Testis (tissue), 3 donors: Measurements from ENCODE around the gene TRMT2A. TPM values are rescaled to one million over a fixed set of nuclear protein-coding genes. Genes with fewer than 3 reads are reported as not detected.

Experiments
- DNase-seq: peaks from one replicate; pipeline ENCODE4 v3.0.0-alpha.2; 2019
- H3K27ac ChIP-seq, 2 donors: fragments of 200-600 bp; sonication (generic); one replicate each; pipeline ENCODE4 v1.5.1; 2019
- H3K27me3 ChIP-seq: fragments of 200-600 bp; sonication (generic); one replicate; pipeline ENCODE4 v1.5.1; 2019
- H3K36me3 ChIP-seq: fragments of 200-600 bp; sonication (generic); one replicate; pipeline ENCODE4 v1.5.1; 2017; ENCODE audit warnings: low read depth; ENCODE audit errors: missing control alignments
- H3K4me1 ChIP-seq: fragments of 200-600 bp; sonication (generic); one replicate; pipeline ENCODE4 v1.5.1; 2019
- H3K4me3 ChIP-seq, 2 donors: fragments of 200-600 bp; sonication (generic); one replicate each; pipeline ENCODE4 v1.5.1; 2017 to 2019
- H3K9me3 ChIP-seq: fragments of 200-600 bp; sonication (generic); one replicate; pipeline ENCODE4 v1.5.1; 2017
- POLR2A ChIP-seq: fragments of 450-650 bp; IDR thresholded peaks from one replicate; pipeline ENCODE4 v1.6.1; 2017; ENCODE audit warnings: antibody characterized with exemption, mild to moderate bottlenecking, moderate library complexity
- WGBS, 2 donors: methylation state at CpG; one replicate each; pipeline ENCODE4 v1.1.5; 2018; 5-methylcytosine and 5-hydroxymethylcytosine counted together
- intact Hi-C: fragments of 100-400 bp; cut with DNase I; formaldehyde crosslinking; loops from one replicate; pipeline ENCODE4 v1.15.1; 2023; ENCODE audit warnings: low total_unique reads
- polyA plus RNA-seq: library from polyadenylated mRNA; stranded (reverse); fragments of 350-450 nt; fragmentation: Illumina TruSeq; extraction: RNeasy Lipid Tissue Mini Kit (QIAGEN cat#74804); gene quantifications from one replicate; pipeline ENCODE4 v1.2.3, GENCODE V29; 2014; ENCODE audit warnings: low read depth, low replicate concordance; ENCODE audit not compliant: insufficient read depth
- total RNA-seq, 2 donors: library from RNA; depleted of rRNA; stranded (reverse); fragments of >200 nt; gene quantifications; one replicate each; pipeline ENCODE4 v1.2.3, GENCODE V29; 2016
- TF ChIP-seq, protein P1 (sequence below), 3 experiments: fragments of 450-650 bp in 2 of 3; fragments of 200-600 bp in 1 of 3; sonication (generic) in 1 of 3; IDR thresholded peaks; one replicate each; pipeline ENCODE4 v1.5.1; 2016 to 2019; ENCODE audit warnings: antibody characterized with exemption in 3 of 3, mild to moderate bottlenecking in 2 of 3, moderate library complexity in 1 of 3

TRMT2A gene
- total and polyA plus RNA-seq, 3 donors from 2014 or later, result 82.7 to 122 (median 97.2) TPM

DNA sequence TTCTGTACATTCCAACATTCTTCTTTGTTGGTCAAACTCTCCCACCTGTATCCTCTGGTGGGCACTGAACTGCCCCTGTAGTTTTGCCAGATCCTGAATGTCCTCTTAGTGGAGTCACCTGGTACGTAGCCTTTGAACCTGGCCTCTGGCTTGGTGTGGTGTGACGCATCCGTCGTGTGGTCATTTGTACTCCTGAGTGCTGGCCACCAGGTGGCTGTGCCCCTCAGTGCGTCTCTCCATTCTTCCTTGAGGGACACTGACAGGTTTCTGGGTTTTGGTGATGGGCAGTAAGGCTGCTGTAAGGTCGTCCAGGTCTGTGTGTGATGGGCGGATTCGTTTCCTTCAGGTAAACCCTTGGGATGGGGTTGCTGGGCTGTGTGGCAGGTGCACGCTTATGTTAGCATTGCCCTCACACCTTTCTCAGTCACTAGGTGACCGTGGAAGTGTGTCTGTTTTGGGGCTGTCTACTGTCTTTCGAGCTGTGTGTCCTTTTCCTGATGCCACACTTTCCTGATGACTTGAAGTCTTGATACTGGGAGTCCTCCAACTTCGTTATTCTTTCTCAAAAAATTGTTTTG, 14.7 kb downstream of the TRMT2A start:
- 91% methylated on average over 12 of the region's 12 CpGs for WGBS, 2 donors

DNA sequence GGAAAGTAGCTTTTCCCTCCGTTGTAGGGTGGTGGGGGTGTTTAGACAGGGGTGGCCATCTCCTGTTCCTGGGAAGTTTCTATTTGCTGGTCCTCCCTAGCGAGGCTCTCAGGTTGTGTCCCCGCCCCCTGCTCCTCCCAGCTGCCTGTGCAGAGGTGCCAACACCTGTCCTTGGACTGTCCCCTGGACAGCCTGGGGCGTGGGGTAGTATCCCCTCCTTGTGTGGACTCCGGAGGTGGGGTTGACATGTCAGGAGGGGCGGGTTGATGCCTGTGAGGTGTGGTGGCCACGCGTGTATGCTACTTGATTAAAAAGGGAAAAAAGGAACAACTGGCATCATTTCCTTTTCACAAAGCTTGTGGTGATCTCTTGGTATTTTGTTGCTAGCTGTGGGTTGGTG, 15.4 kb downstream of the TRMT2A start:
- Histone ChIP-seq H3K9me3 (no peaks in the 10 kb centered on the region), H3K4me1 (no peaks in the 10 kb centered on the region), H3K36me3 (no peaks in the 10 kb centered on the region), H3K27me3 (no peaks in the 10 kb centered on the region), H3K4me3 (no peak overlapping the region), H3K27ac (no peak overlapping the region)
- intact Hi-C loops, result no loop called here
- TF ChIP-seq POLR2A, result no peak
- TF ChIP-seq, protein P1, sequence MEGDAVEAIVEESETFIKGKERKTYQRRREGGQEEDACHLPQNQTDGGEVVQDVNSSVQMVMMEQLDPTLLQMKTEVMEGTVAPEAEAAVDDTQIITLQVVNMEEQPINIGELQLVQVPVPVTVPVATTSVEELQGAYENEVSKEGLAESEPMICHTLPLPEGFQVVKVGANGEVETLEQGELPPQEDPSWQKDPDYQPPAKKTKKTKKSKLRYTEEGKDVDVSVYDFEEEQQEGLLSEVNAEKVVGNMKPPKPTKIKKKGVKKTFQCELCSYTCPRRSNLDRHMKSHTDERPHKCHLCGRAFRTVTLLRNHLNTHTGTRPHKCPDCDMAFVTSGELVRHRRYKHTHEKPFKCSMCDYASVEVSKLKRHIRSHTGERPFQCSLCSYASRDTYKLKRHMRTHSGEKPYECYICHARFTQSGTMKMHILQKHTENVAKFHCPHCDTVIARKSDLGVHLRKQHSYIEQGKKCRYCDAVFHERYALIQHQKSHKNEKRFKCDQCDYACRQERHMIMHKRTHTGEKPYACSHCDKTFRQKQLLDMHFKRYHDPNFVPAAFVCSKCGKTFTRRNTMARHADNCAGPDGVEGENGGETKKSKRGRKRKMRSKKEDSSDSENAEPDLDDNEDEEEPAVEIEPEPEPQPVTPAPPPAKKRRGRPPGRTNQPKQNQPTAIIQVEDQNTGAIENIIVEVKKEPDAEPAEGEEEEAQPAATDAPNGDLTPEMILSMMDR (IDR thresholded peaks at IDR 0.05), result no peak
- WGBS, 2 donors, result 84 to 90% methylated on average over 8 of the region's 8 CpGs
- DNase-seq, result no peak

More for the DNA sequence above, 14.7 kb downstream of the TRMT2A start:
- Histone ChIP-seq H3K9me3 (no peaks in the 10 kb centered on the region), H3K4me1 (no peaks in the 10 kb centered on the region), H3K27ac (no peak overlapping the region), H3K27me3 (no peaks in the 10 kb centered on the region), H3K36me3 (no peaks in the 10 kb centered on the region), H3K4me3 (no peak overlapping the region)
- intact Hi-C loops, result no loop called here
- no peak for DNase-seq
- TF ChIP-seq POLR2A, result no peak
- TF ChIP-seq, protein P1 (IDR thresholded peaks at IDR 0.05), result no peak

DNA sequence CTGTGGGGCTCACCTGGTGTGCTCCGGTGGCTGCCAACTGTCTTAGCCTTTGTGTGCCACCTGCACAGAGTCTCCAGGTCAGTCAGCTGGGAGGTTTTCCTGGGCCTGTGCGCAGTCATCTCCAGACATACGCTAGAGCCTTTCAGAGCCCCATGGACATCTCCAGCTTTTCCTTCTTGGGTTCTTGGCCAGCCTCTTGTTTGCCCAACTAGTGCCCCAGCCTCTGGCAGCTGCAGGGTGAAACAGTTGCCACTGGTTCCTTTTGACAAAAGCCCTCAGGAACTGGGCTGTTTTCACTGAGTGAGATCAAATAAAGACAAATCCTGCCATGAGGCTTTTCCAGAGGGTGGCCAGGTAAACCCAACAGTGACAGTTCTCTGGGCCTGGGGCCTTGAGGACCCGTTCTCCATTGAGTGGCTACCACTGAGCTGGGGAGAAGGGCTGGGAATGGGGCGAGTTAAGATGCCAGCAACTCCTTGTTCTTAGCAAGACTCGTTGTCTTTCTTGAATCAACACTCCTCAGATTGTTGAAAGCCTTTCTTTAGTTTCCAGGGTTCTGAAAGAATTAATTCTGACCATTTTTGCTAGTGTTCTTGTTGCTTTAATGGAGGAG, 17.8 kb downstream of the TRMT2A start:
- intact Hi-C loops, result no loop called here
- H3K9me3 ChIP-seq, result no peaks in the 10 kb centered on the region
- H3K4me1 ChIP-seq, result no peaks in the 10 kb centered on the region
- no peak for DNase-seq
- H3K27ac ChIP-seq, result no peak overlapping the region
- H3K36me3 ChIP-seq, result no peaks in the 10 kb centered on the region
- no peak overlapping the region for H3K4me3 ChIP-seq
- no peak for TF ChIP-seq POLR2A
- TF ChIP-seq, protein P1 (IDR thresholded peaks at IDR 0.05), result no peak
- WGBS, 2 donors, result 91 to 95% methylated on average over 4 to 6 of the region's 6 CpGs
- H3K27me3 ChIP-seq, result no peaks in the 10 kb centered on the region

DNA sequence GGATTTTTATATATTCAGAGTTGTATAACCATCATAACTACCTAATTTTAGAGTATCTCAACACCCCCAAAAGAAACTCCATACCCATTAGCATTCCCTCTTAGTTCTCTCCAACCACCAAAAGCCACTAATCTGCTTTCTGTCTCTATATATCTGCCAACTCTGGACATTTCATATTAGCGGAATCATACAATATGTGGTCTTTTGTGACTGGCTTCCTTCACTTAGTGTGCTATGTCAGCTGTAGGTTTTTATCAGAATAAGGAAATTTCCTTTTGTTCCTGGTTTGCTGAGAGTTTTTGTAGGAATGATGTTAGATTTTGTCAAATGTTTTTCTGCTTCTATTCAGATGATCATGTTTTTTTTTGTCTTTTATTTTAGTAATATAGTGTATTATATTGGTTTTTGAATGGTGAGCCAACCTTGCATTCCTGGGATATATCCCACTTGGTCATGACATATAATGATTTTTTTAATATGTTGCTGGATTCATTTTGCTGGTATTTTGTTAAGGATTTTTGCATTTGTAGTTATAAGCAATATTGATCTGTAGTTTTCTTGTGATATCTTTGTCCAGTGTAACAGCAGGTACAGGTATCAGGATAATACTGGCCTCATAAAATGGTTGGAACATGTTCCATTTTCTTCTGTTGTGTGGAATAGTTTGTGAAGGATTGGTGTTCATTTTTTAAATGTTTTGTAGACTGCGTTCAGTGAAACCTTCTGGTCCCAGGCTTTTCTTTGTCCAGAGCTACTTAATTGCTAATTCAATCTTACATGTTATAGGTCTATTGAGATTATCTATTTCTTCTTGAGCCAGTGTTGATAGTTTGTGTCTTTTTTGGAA, 20.2 kb downstream of the TRMT2A start:
- Histone ChIP-seq H3K27me3 (no peaks in the 10 kb centered on the region), H3K36me3 (no peaks in the 10 kb centered on the region), H3K9me3 (no peaks in the 10 kb centered on the region), H3K4me3 (no peak overlapping the region), H3K4me1 (no peaks in the 10 kb centered on the region), H3K27ac (peak overlapping the region in 1 of 2 donors; percentile 36)
- intact Hi-C loops, result no loop called here
- DNase-seq, result no peak
- 81 to 85% methylated on average over 2 of the region's 2 CpGs for WGBS, 2 donors
- TF ChIP-seq POLR2A, result no peak
- TF ChIP-seq, protein P1 (IDR thresholded peaks at IDR 0.05), result no peak
